NCI-H2196 treated with DMSO at 0.1 percent for 48 hours (cell line): ENCODE data around the gene CASP12.

Source experiments
- DNase-seq: peaks from one replicate; lab custom pipeline; 2025; ENCODE audit not compliant: unreplicated experiment; lab: John Stamatoyannopoulos, UW

Gene CASP12

GRCh38 chr11:104841185-104841584, 57.1 kb downstream of the CASP12 start:
- DNase-seq: no peak

GRCh38 chr11:104837969-104838639, 60.2 kb downstream of the CASP12 start:
- no peak for DNase-seq

DNA sequence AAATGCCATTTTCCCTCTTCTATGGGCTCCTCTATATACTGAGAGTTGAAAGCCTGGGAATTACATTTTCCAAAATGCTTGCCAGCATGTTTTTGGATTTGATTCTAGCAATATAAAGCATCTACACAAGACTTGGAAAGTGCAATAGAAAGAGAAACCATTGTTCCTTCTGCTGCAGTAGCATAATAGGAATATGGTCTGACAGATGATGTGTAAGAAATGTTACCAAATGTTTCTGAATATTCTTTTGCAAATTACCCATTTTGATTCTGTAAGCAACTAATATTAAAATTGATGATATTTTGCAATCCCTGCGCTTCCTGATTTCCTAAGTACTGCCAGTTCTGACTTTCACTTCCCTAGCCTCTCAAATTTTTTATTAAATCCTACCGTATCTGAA, 61.6 kb downstream of the CASP12 start:
- no peak for DNase-seq
